22Rv1 (cell line): ENCODE results near the gene DOK3.

Experiments
- ZFX ChIP-seq: fragments of 450-650 bp; IDR thresholded peaks from 2 replicates; pipeline ENCODE4 v1.6.1; 2017; ENCODE audit warnings: antibody characterized with exemption, borderline replicate concordance
- TF ChIP-seq, protein P1 (sequence below): fragments of 450-650 bp; IDR thresholded peaks from 2 replicates; pipeline ENCODE4 v1.5.1; 2017; ENCODE audit warnings: mild to moderate bottlenecking

DNA sequence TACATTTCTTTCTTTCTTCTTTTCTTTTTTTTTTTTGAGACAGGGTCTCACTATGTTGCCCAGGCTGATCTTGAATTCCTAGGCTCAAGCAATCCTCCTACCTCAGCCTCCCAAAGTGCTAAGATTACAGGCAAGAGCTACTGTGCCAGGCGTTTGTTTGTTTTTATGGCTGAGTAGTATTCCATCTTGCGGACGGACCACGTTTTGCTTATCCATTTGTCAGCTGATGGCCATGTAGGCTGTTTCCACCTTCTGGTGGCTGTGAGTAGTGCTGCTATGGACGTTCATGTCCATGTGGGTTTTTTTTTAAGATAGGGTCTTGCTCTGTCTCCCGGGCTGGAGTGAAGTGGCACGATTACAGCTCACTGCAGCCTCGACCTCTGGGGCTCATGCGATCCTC is 2.5 kb downstream of the DOK3 start:
- TF ChIP-seq, protein P1, sequence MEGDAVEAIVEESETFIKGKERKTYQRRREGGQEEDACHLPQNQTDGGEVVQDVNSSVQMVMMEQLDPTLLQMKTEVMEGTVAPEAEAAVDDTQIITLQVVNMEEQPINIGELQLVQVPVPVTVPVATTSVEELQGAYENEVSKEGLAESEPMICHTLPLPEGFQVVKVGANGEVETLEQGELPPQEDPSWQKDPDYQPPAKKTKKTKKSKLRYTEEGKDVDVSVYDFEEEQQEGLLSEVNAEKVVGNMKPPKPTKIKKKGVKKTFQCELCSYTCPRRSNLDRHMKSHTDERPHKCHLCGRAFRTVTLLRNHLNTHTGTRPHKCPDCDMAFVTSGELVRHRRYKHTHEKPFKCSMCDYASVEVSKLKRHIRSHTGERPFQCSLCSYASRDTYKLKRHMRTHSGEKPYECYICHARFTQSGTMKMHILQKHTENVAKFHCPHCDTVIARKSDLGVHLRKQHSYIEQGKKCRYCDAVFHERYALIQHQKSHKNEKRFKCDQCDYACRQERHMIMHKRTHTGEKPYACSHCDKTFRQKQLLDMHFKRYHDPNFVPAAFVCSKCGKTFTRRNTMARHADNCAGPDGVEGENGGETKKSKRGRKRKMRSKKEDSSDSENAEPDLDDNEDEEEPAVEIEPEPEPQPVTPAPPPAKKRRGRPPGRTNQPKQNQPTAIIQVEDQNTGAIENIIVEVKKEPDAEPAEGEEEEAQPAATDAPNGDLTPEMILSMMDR, result peak; percentile 18; the same call in 1 of the 2 replicates
- TF ChIP-seq ZFX, result no peak
